Endodermal cell (in vitro differentiated cells): ENCODE results near the gene ELP5. TPM values are rescaled to one million over a fixed set of nuclear protein-coding genes. Genes with fewer than 3 reads are reported as not detected.
A peak's percentile ranks its signal among the peaks of the same experiment; 100 is the strongest.

Experiments
- DNase-seq: peaks from one replicate; pipeline ENCODE4 v3.0.0-alpha.2; 2017
- H3K27ac ChIP-seq: 2 replicates; pipeline ENCODE4 v1.5.1; 2013; ENCODE audit warnings: mild to moderate bottlenecking, low read depth, low read length, moderate library complexity
- H3K27me3 ChIP-seq: 2 replicates; pipeline ENCODE4 v1.6.1; 2013; ENCODE audit warnings: mild to moderate bottlenecking, low read length, moderate library complexity; ENCODE audit not compliant: insufficient read depth, control insufficient read depth, poor library complexity, severe bottlenecking
- H3K36me3 ChIP-seq: 2 replicates; pipeline ENCODE4 v1.7.0; 2013; ENCODE audit warnings: mild to moderate bottlenecking, low read length, moderate library complexity; ENCODE audit not compliant: control insufficient read depth, insufficient read depth
- H3K4me1 ChIP-seq: one replicate; pipeline ENCODE4 v1.7.0; 2013; ENCODE audit warnings: low read length; ENCODE audit not compliant: control insufficient read depth, insufficient read depth
- H3K4me3 ChIP-seq: 2 replicates; pipeline ENCODE4 v1.5.1; 2013; ENCODE audit warnings: mild to moderate bottlenecking, low read length, moderate library complexity
- H3K9ac ChIP-seq: 2 replicates; pipeline ENCODE4 v1.6.1; 2013; ENCODE audit warnings: mild to moderate bottlenecking, low read length, moderate library complexity; ENCODE audit not compliant: poor library complexity, severe bottlenecking; ENCODE audit errors: extremely low read depth
- H3K9me3 ChIP-seq: 2 replicates; pipeline ENCODE4 v1.6.1; 2013; ENCODE audit warnings: mild to moderate bottlenecking, low read length, moderate library complexity; ENCODE audit not compliant: control insufficient read depth
- H3K27ac Mint-ChIP-seq: 2 replicates; pipeline ENCODE4 v1.8.0; 2020; ENCODE audit warnings: mixed read lengths
- H3K27me3 Mint-ChIP-seq: 2 replicates; pipeline ENCODE4 v1.8.0; 2021; ENCODE audit warnings: mild to moderate bottlenecking, mixed read lengths; ENCODE audit not compliant: insufficient read depth
- H3K36me3 Mint-ChIP-seq: 2 replicates; pipeline ENCODE4 v1.8.0; 2020; ENCODE audit warnings: low read depth, mixed read lengths
- H3K4me1 Mint-ChIP-seq: 2 replicates; pipeline ENCODE4 v1.8.0; 2020; ENCODE audit warnings: mixed read lengths
- H3K4me3 Mint-ChIP-seq: 2 replicates; pipeline ENCODE4 v1.8.0; 2020; ENCODE audit warnings: mild to moderate bottlenecking, moderate library complexity, mixed read lengths
- H3K9me3 Mint-ChIP-seq: 2 replicates; pipeline ENCODE4 v1.8.0; 2020; ENCODE audit warnings: mild to moderate bottlenecking, mixed read lengths
- CTCF ChIP-seq: fragments of 200-600 bp; sonication (generic); conservative IDR thresholded peaks from 2 replicates; pipeline ENCODE4 v1.5.0; 2021; ENCODE audit warnings: antibody characterized with exemption, mild to moderate bottlenecking
- WGBS, 2 experiments: methylation state at CpG; one replicate each; pipeline versions ENCODE4 v1.1.5 to v1.1.7; 2013; ENCODE audit warnings: missing lambda C conversion rate in 2 of 2, mixed read lengths in 1 of 2; ENCODE audit not compliant: insufficient coverage in 1 of 2, insufficient read length in 1 of 2; 5-methylcytosine and 5-hydroxymethylcytosine counted together
- total RNA-seq, 2 donors: library from RNA; stranded (reverse); fragmentation: NEBNext Ultra II Directional in 1 of 2; extraction: Animal tissue kit (Norgen Biotek cat#: 25700) in 1 of 2; gene quantifications; 2 replicates in 1 of 2; 3 replicates in 1 of 2; pipeline ENCODE4 v1.2.1, GENCODE V29; 2021

The ELP5 gene
- total RNA-seq, 2 donors from 2014 or later, result 45.3 to 68.0 TPM

- Mint-ChIP-seq H3K27ac (peak overlapping the region; percentile 27), H3K4me1 (peaks cover 25% of the 10 kb centered on the region), H3K36me3 (peaks cover 26% of the 10 kb centered on the region), H3K9me3 (no peaks in the 10 kb centered on the region), H3K27me3 (no peaks in the 10 kb centered on the region), H3K4me3 (peak overlapping the region; percentile 91)
- TF ChIP-seq CTCF, result no peak
- Histone ChIP-seq H3K4me1 (no peaks in the 10 kb centered on the region), H3K27ac (no peak overlapping the region), H3K9me3 (no peaks in the 10 kb centered on the region), H3K36me3 (peaks cover 31% of the 10 kb centered on the region), H3K27me3 (no peaks in the 10 kb centered on the region), H3K9ac (peak overlapping the region; percentile 90), H3K4me3 (peak overlapping the region; percentile 94)
- WGBS, 2 experiments, result 98 to 100% methylated on average over 3 to 7 of the region's 7 CpGs
- DNase-seq, result no peak
Observed at GRCh38 chr17:7249830-7250229, 2.2 kb upstream of the ELP5 start.

- peak; percentile 67 for DNase-seq
- peaks cover 30% of the 10 kb centered on the region for H3K36me3 ChIP-seq
- peaks cover 25% of the 10 kb centered on the region for H3K4me1 Mint-ChIP-seq
- H3K36me3 Mint-ChIP-seq, result peaks cover 28% of the 10 kb centered on the region
- peak overlapping the region; percentile 90 for H3K9ac ChIP-seq
- H3K27ac Mint-ChIP-seq, result peak overlapping the region; percentile 94
- no peaks in the 10 kb centered on the region for H3K9me3 Mint-ChIP-seq
- no peaks in the 10 kb centered on the region for H3K27me3 Mint-ChIP-seq
- H3K4me3 ChIP-seq, result peak overlapping the region; percentile 94
- 0 to 3% methylated on average over 20 to 54 of the region's 55 CpGs for WGBS, 2 experiments
- TF ChIP-seq CTCF, result no peak
- H3K27ac ChIP-seq, result peak overlapping the region; percentile 89
- peak overlapping the region; percentile 91 for H3K4me3 Mint-ChIP-seq
- H3K4me1 ChIP-seq, result no peaks in the 10 kb centered on the region
- no peaks in the 10 kb centered on the region for H3K27me3 ChIP-seq
- no peaks in the 10 kb centered on the region for H3K9me3 ChIP-seq
Observed at GRCh38 chr17:7250695-7251627, 1.1 kb upstream of the ELP5 start.

- H3K9ac ChIP-seq, result peak within 1 kb of the TSS; percentile 90
- H3K27me3 ChIP-seq, result no peaks in the 10 kb centered on the region
- no peaks in the 10 kb centered on the region for H3K4me1 ChIP-seq
- H3K36me3 ChIP-seq, result peaks cover 30% of the 10 kb centered on the region
- H3K9me3 ChIP-seq, result no peaks in the 10 kb centered on the region
- Mint-ChIP-seq H3K27ac (peak within 1 kb of the TSS; percentile 100), H3K4me1 (peaks cover 25% of the 10 kb centered on the region), H3K36me3 (peaks cover 26% of the 10 kb centered on the region), H3K27me3 (no peaks in the 10 kb centered on the region), H3K4me3 (peak within 1 kb of the TSS; percentile 91), H3K9me3 (no peaks in the 10 kb centered on the region)
- peak within 1 kb of the TSS; percentile 94 for H3K4me3 ChIP-seq
- H3K27ac ChIP-seq, result peak within 1 kb of the TSS; percentile 98
- peak; percentile 100 for DNase-seq
- no peak for TF ChIP-seq CTCF
- 0% methylated on average over 15 to 41 of the region's 41 CpGs for WGBS, 2 experiments
Observed at GRCh38 chr17:7251661-7252175, 297 bp upstream of the ELP5 start, which contains the start of gene CTDNEP1. Gene CTDNEP1, minus strand, starts transcription at chr17:7251734. Its CDS starts 438 bp downstream, at chr17:7251296.
